Measurements from ENCODE around the gene CACUL1.
"Not testable (repeated sequence)": the region's sequence is repeated elsewhere in the genome, so short reads cannot be mapped to it uniquely, and the experiment has no call there.

DNA sequence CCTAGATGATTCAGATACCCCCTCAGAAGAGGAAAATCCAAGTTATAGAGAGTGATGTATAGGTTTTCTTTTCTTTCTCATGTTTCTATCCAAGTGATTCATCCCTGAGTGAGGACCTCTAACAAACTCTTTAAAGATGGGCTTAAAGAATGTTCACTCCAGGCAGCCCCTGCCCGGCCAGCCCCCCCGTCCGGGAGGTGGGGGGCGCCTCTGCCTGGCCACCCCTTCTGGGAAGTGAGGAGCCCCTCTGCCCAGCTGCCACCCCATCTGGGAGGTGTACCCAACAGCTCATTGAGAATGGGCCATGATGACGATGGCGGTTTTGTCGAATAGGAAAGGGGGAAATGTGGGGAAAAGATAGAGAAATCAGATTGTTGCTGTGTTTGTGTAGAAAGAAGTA is 40.2 kb upstream of the CACUL1 start:
- TF ChIP-seq, protein P1, sequence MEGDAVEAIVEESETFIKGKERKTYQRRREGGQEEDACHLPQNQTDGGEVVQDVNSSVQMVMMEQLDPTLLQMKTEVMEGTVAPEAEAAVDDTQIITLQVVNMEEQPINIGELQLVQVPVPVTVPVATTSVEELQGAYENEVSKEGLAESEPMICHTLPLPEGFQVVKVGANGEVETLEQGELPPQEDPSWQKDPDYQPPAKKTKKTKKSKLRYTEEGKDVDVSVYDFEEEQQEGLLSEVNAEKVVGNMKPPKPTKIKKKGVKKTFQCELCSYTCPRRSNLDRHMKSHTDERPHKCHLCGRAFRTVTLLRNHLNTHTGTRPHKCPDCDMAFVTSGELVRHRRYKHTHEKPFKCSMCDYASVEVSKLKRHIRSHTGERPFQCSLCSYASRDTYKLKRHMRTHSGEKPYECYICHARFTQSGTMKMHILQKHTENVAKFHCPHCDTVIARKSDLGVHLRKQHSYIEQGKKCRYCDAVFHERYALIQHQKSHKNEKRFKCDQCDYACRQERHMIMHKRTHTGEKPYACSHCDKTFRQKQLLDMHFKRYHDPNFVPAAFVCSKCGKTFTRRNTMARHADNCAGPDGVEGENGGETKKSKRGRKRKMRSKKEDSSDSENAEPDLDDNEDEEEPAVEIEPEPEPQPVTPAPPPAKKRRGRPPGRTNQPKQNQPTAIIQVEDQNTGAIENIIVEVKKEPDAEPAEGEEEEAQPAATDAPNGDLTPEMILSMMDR (IDR thresholded peaks at IDR 0.05) = not testable (repeated sequence)
- not testable (repeated sequence) for TF ChIP-seq POLR2A, POLR2AphosphoS5 (IDR thresholded peaks at IDR 0.05)

Data from prostate gland (tissue), 2 donors.